ENCODE data around the gene GPR150. TPM values are rescaled to one million over a fixed set of nuclear protein-coding genes. Genes with fewer than 3 reads are reported as not detected.

GPR150 gene
- total and polyA plus RNA-seq, 11 donors, result 0.04 to 0.25 (median 0.13) TPM; not detected in 6

DNA sequence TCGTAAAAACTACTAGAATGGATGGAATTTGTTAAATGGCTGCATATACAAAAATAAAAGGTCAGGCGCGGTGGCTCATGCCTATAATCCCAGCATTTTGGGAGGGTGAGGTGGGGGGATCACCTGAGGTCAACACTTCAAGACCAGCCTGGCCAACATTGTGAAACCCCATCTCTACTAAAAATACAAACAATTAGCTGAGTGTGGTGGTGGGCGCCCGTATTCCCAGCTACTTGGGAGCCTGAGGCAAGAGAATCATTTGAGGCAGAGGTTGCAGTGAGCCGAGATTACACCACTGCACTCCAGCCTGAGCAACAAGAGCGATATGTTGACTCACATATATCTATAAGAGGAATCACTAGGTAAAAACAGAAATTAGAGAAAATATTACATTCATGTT, 9.3 kb upstream of the GPR150 start:
- intact Hi-C loops (cut with DNase I), result no loop called here
- H3K9me3 ChIP-seq, result peaks cover 0 to 14% (median 4%) of the 10 kb centered on the region in 12 donors
- ATAC-seq (no peak), DNase-seq (no peak)
- H3K36me3 ChIP-seq, result no peaks in the 10 kb centered on the region
- no peak overlapping the region for H3K4me3 ChIP-seq
- H3K27ac ChIP-seq, result no peak overlapping the region
- H3K27me3 ChIP-seq, result no peaks in the 10 kb centered on the region
- no peak for TF ChIP-seq POLR2A (IDR thresholded peaks at IDR 0.05)
- TF ChIP-seq, protein P1, sequence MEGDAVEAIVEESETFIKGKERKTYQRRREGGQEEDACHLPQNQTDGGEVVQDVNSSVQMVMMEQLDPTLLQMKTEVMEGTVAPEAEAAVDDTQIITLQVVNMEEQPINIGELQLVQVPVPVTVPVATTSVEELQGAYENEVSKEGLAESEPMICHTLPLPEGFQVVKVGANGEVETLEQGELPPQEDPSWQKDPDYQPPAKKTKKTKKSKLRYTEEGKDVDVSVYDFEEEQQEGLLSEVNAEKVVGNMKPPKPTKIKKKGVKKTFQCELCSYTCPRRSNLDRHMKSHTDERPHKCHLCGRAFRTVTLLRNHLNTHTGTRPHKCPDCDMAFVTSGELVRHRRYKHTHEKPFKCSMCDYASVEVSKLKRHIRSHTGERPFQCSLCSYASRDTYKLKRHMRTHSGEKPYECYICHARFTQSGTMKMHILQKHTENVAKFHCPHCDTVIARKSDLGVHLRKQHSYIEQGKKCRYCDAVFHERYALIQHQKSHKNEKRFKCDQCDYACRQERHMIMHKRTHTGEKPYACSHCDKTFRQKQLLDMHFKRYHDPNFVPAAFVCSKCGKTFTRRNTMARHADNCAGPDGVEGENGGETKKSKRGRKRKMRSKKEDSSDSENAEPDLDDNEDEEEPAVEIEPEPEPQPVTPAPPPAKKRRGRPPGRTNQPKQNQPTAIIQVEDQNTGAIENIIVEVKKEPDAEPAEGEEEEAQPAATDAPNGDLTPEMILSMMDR (IDR thresholded peaks at IDR 0.05), result no peak
- H3K4me1 ChIP-seq, result no peaks in the 10 kb centered on the region
- WGBS, 4 donors, result 92 to 97% (median 93%) methylated on average over 7 of the region's 7 CpGs

DNA sequence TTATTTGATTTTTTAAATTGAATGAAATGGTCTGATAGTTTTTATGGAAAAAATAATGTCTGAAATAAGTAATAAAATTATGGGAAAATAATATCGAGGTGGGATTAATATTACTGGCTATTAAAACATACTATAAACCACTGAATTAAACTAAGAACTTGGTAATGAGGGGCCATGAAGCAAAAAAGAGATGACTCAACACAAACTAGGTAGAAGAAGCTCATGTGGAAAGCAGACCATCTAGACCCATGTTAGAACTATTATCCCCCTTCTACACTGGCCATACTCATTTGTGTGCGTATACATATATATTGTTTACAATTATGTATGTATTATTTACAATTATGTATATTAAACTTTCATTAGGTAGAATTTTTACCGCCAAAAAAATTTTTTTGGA, 8.5 kb upstream of the GPR150 start:
- Histone ChIP-seq H3K9me3 (peaks cover 0 to 14% (median 4%) of the 10 kb centered on the region in 12 donors), H3K36me3 (no peaks in the 10 kb centered on the region), H3K27me3 (no peaks in the 10 kb centered on the region), H3K4me3 (no peak overlapping the region), H3K4me1 (no peaks in the 10 kb centered on the region), H3K27ac (no peak overlapping the region)
- no peak for DNase-seq
- intact Hi-C loops (cut with DNase I), result no loop called here
- 91 to 97% (median 93%) methylated on average over 3 of the region's 3 CpGs for WGBS, 4 donors
- TF ChIP-seq, protein P1 (IDR thresholded peaks at IDR 0.05), result no peak
- no peak for TF ChIP-seq POLR2A (IDR thresholded peaks at IDR 0.05)
- no peak for ATAC-seq

DNA sequence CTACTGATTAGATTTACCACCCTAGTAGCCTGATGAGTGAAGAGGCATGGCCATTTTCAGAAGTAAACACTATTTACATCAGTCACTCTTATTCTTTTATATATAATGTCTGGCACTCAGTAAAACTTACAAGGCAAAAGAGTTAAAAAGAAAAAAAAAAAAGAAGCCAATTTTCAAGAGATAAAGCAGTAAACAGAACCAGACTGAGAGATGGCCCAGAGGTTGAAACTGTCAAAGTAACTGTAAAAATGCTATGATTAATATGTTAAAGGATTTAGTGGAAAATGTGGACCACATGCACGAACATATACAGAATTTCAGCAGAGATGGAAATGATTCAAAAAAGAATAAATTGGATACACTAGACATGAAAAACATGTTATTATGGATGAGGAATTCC, 6.4 kb upstream of the GPR150 start:
- H3K4me1 ChIP-seq, result no peaks in the 10 kb centered on the region
- H3K9me3 ChIP-seq, result peaks cover 0 to 14% (median 4%) of the 10 kb centered on the region in 12 donors
- TF ChIP-seq POLR2A (IDR thresholded peaks at IDR 0.05), result no peak
- TF ChIP-seq, protein P1 (IDR thresholded peaks at IDR 0.05), result no peak
- H3K27ac ChIP-seq, result no peak overlapping the region
- intact Hi-C loops (cut with DNase I), result no loop called here
- DNase-seq, result no peak
- no peaks in the 10 kb centered on the region for H3K36me3 ChIP-seq
- no peaks in the 10 kb centered on the region for H3K27me3 ChIP-seq
- no peak for ATAC-seq
- WGBS, 4 donors, result 91 to 100% (median 97%) methylated on average over 1 of the region's 1 CpG
- H3K4me3 ChIP-seq, result no peak overlapping the region

DNA sequence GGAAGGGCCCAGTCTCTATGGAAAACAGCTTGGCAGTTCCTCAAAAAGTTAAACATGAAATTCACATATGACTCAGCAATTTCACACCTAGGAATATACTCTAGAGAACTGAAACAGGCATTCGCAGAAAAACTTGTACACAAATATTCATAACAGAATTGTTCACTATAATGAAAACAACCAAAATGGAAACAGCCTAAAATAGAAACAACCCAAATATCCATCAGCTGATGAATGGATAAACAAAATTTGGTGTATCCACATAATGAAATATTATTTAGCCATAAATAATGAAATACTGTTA, 4.8 kb upstream of the GPR150 start:
- TF ChIP-seq, protein P1 (IDR thresholded peaks at IDR 0.05), result no peak
- TF ChIP-seq POLR2A (IDR thresholded peaks at IDR 0.05), result no peak
- DNase-seq (no peak), ATAC-seq (no peak)
- Histone ChIP-seq H3K27ac (no peak overlapping the region), H3K4me1 (peaks cover 0 to 11% (median 9%) of the 10 kb centered on the region in 12 donors), H3K4me3 (no peak overlapping the region), H3K27me3 (no peaks in the 10 kb centered on the region), H3K36me3 (no peaks in the 10 kb centered on the region), H3K9me3 (peaks cover 0 to 14% (median 4%) of the 10 kb centered on the region in 12 donors)
- 71 to 92% (median 83%) methylated on average over 1 of the region's 1 CpG for WGBS, 4 donors
- intact Hi-C loops (cut with DNase I), result no loop called here

Measured in heart left ventricle (tissue), 16 donors.